H1 (cell line): ENCODE measurements around the gene ALLC. TPM values are rescaled to one million over a fixed set of nuclear protein-coding genes. Genes with fewer than 3 reads are reported as not detected.

Experiments used
- CTCF ChIA-PET: fragments of 300-600 bp; sonication (Branson Sonifier 250); formaldehyde crosslinking; loops from one replicate; lab custom pipeline; 2021; ENCODE audit not compliant: partially characterized antibody; lab: Charles Lee
- POLR2A ChIA-PET: fragments of 300-600 bp; sonication (Branson Sonifier 250); formaldehyde crosslinking; loops from one replicate; lab custom pipeline; 2021; ENCODE audit warnings: inconsistent platforms; ENCODE audit not compliant: partially characterized antibody; lab: Charles Lee
- DNase-seq, 2 experiments: peaks; one replicate each; pipeline versions ENCODE4 v3.0.0 to v3.0.0-alpha.2; 2010 to 2022; ENCODE audit warnings: low spot score in 2 of 2, low read depth in 1 of 2, mixed read lengths in 1 of 2
- FAIRE-seq: peaks from 2 replicates; lab custom pipeline; 2011; peaks lifted over from hg19 to GRCh38; lab: Jason Lieb, UNC
- H2AFZ ChIP-seq: 2 replicates; pipeline ENCODE4 v1.8.1; 2012; ENCODE audit warnings: low read length, inconsistent platforms
- H2AK5ac ChIP-seq: 2 replicates; pipeline ENCODE4 v1.6.1; 2013; ENCODE audit warnings: low read depth, low read length
- H2BK120ac ChIP-seq: replicated peaks from 2 replicates; pipeline ENCODE3; 2013; ENCODE audit warnings: low read depth, low read length, inconsistent platforms
- H2BK12ac ChIP-seq: 2 replicates; pipeline ENCODE4 v1.6.1; 2013; ENCODE audit warnings: low read depth, low read length
- H2BK15ac ChIP-seq: 2 replicates; pipeline ENCODE4 v1.6.1; 2013; ENCODE audit warnings: low read length
- H2BK20ac ChIP-seq: 2 replicates; pipeline ENCODE4 v1.6.1; 2013; ENCODE audit warnings: low read length
- H2BK5ac ChIP-seq: 2 replicates; pipeline ENCODE4 v1.6.1; 2013; ENCODE audit warnings: low read depth, low read length
- H3K14ac ChIP-seq: 2 replicates; pipeline ENCODE4 v1.6.1; 2013; ENCODE audit warnings: inconsistent platforms; ENCODE audit not compliant: insufficient read length
- H3K18ac ChIP-seq: 2 replicates; pipeline ENCODE4 v1.6.1; 2013; ENCODE audit warnings: low read length; ENCODE audit errors: extremely low read depth
- H3K23ac ChIP-seq: 2 replicates; pipeline ENCODE4 v1.6.1; 2013; ENCODE audit warnings: inconsistent platforms; ENCODE audit not compliant: insufficient read length
- H3K23me2 ChIP-seq: 2 replicates; pipeline ENCODE4 v1.6.1; 2013; ENCODE audit warnings: low read depth, low read length
- H3K27ac ChIP-seq: 2 replicates; pipeline ENCODE4 v1.6.1; 2011; ENCODE audit warnings: low read depth, low read length, inconsistent platforms
- H3K27me3 ChIP-seq, 4 experiments: replicated peaks in 1 of 4; 1 replicate in 1 of 4; 2 replicates in 3 of 4; pipeline versions ENCODE4 v1.6.1 to v1.8.1; 2011 to 2013; ENCODE audit warnings: low read length in 3 of 4, mild to moderate bottlenecking in 3 of 4, inconsistent platforms in 2 of 4, mixed read lengths in 2 of 4, moderate library complexity in 1 of 4; ENCODE audit not compliant: control insufficient read depth in 3 of 4, insufficient read depth in 3 of 4; ENCODE audit errors: extremely low read depth in 1 of 4
- H3K36me3 ChIP-seq, 4 experiments: 2 replicates each; pipeline versions ENCODE4 v1.6.1 to v1.8.1; 2011 to 2013; ENCODE audit warnings: mild to moderate bottlenecking in 4 of 4, low read length in 3 of 4, moderate library complexity in 2 of 4, control low read depth in 1 of 4, inconsistent platforms in 1 of 4; ENCODE audit not compliant: insufficient read depth in 4 of 4, control insufficient read depth in 2 of 4
- H3K4ac ChIP-seq: replicated peaks from 2 replicates; pipeline ENCODE3; 2013; ENCODE audit warnings: low read length, low read depth, mixed read lengths, inconsistent platforms; ENCODE audit not compliant: insufficient read length
- H3K4me1 ChIP-seq, 4 experiments: replicated peaks in 1 of 4; 1 replicate in 1 of 4; 2 replicates in 3 of 4; pipeline versions ENCODE4 v1.6.1 to v1.8.1; 2011 to 2013; ENCODE audit warnings: low read length in 3 of 4, inconsistent platforms in 2 of 4, mixed read lengths in 1 of 4; ENCODE audit not compliant: insufficient read depth in 4 of 4, control insufficient read depth in 3 of 4
- H3K4me2 ChIP-seq, 2 experiments: 2 replicates each; pipeline versions ENCODE4 v1.6.1 to v1.8.1; 2011 to 2013; ENCODE audit warnings: low read depth in 2 of 2, low read length in 2 of 2, control low read depth in 1 of 2, inconsistent platforms in 1 of 2, mild to moderate bottlenecking in 1 of 2; ENCODE audit not compliant: insufficient read depth in 1 of 2
- H3K4me3 ChIP-seq, 4 experiments: fragments of 200-600, 300-600 bp in 1 of 4; sonication (generic), shearing (Covaris generic), sonication (Bioruptor Twin) in 1 of 4; 2 replicates each; pipeline versions ENCODE4 v1.5.1 to v1.8.1; 2011 to 2016; ENCODE audit warnings: low read length in 4 of 4, low read depth in 3 of 4, control low read depth in 2 of 4, inconsistent platforms in 2 of 4, mild to moderate bottlenecking in 2 of 4, mixed read lengths in 1 of 4, moderate library complexity in 1 of 4; ENCODE audit not compliant: insufficient read depth in 2 of 4; ENCODE audit errors: extremely low read depth in 1 of 4
- H3K56ac ChIP-seq: replicated peaks from 2 replicates; pipeline ENCODE3; 2013; ENCODE audit warnings: low read depth, mild to moderate bottlenecking, mixed read lengths, low read length, inconsistent platforms; ENCODE audit not compliant: insufficient read length
- H3K79me1 ChIP-seq: 2 replicates; pipeline ENCODE4 v1.6.1; 2013; ENCODE audit warnings: low read depth, low read length, control low read depth
- H3K79me2 ChIP-seq, 2 experiments: 2 replicates each; pipeline versions ENCODE4 v1.6.1 to v1.8.1; 2012 to 2013; ENCODE audit warnings: low read length in 2 of 2, mild to moderate bottlenecking in 2 of 2, inconsistent platforms in 1 of 2; ENCODE audit not compliant: insufficient read depth in 2 of 2, control insufficient read depth in 1 of 2
- H3K9ac ChIP-seq, 4 experiments: replicated peaks in 1 of 4; 1 replicate in 1 of 4; 2 replicates in 3 of 4; pipeline versions ENCODE4 v1.6.1 to v1.8.1; 2011 to 2013; ENCODE audit warnings: low read depth in 3 of 4, low read length in 3 of 4, control low read depth in 2 of 4, mild to moderate bottlenecking in 2 of 4, moderate library complexity in 2 of 4, inconsistent platforms in 1 of 4; ENCODE audit errors: extremely low read depth in 1 of 4
- H3K9me3 ChIP-seq, 2 experiments: 2 replicates each; pipeline versions ENCODE4 v1.6.1 to v1.8.1; 2012 to 2013; ENCODE audit warnings: mild to moderate bottlenecking in 2 of 2, moderate library complexity in 2 of 2, control low read depth in 1 of 2, inconsistent platforms in 1 of 2, low read depth in 1 of 2, low read length in 1 of 2, mixed read lengths in 1 of 2; ENCODE audit not compliant: insufficient read depth in 2 of 2
- H4K20me1 ChIP-seq, 2 experiments: replicated peaks in 1 of 2; 2 replicates each; pipeline versions ENCODE3 to v1.8.1; 2011 to 2013; ENCODE audit warnings: inconsistent platforms in 2 of 2, low read length in 2 of 2, mild to moderate bottlenecking in 1 of 2; ENCODE audit not compliant: insufficient read depth in 2 of 2, control insufficient read depth in 1 of 2
- H4K5ac ChIP-seq: 2 replicates; pipeline ENCODE4 v1.6.1; 2013; ENCODE audit warnings: low read length, low read depth, mixed read lengths, inconsistent platforms; ENCODE audit not compliant: insufficient read length
- H4K8ac ChIP-seq: 2 replicates; pipeline ENCODE4 v1.8.0; 2013; ENCODE audit warnings: mild to moderate bottlenecking, moderate library complexity, low read length, inconsistent platforms; ENCODE audit not compliant: insufficient read depth; ENCODE audit errors: extremely low read depth
- H4K91ac ChIP-seq: replicated peaks from 2 replicates; pipeline ENCODE3; 2013; ENCODE audit warnings: low read length, mixed read lengths, inconsistent platforms; ENCODE audit not compliant: insufficient read length
- CTBP2 ChIP-seq: IDR thresholded peaks from 2 replicates; pipeline ENCODE4 v1.7.0; 2011; ENCODE audit warnings: borderline replicate concordance, mild to moderate bottlenecking, moderate library complexity, mixed read lengths, low read length; ENCODE audit not compliant: insufficient read depth, insufficient read length
- E2F6 ChIP-seq: IDR thresholded peaks from 2 replicates; pipeline ENCODE4 v1.6.1; 2012; ENCODE audit warnings: inconsistent platforms
- FOSL1 ChIP-seq: IDR thresholded peaks from 2 replicates; pipeline ENCODE4 v1.6.1; 2011; ENCODE audit warnings: mild to moderate bottlenecking, low read depth, low read length, moderate library complexity; ENCODE audit not compliant: insufficient read depth
- KDM1A ChIP-seq: fragments of 200-600, 300-600 bp; sonication (generic); IDR thresholded peaks from 2 replicates; pipeline ENCODE4 v1.7.1; 2016; ENCODE audit warnings: mild to moderate bottlenecking, low read length, borderline replicate concordance
- MAFK ChIP-seq: IDR thresholded peaks from 2 replicates; pipeline ENCODE4 v1.6.1; 2012; ENCODE audit warnings: low read depth, mild to moderate bottlenecking, improper control_type of control experiment, low read length
- POLR2A ChIP-seq, 2 experiments: IDR thresholded peaks; 1 replicate in 1 of 2; 2 replicates in 1 of 2; pipeline ENCODE4 v1.6.1; 2011; ENCODE audit warnings: low read depth in 2 of 2, low read length in 2 of 2, mild to moderate bottlenecking in 2 of 2; ENCODE audit errors: control extremely low read depth in 1 of 2
- RAD21 ChIP-seq, 2 experiments: IDR thresholded peaks in 1 of 2; conservative IDR thresholded peaks in 1 of 2; 2 replicates each; pipeline ENCODE4 v1.6.1; 2011; ENCODE audit warnings: low read depth in 2 of 2, low read length in 2 of 2, improper control_type of control experiment in 1 of 2, inconsistent platforms in 1 of 2, mild to moderate bottlenecking in 1 of 2, moderate library complexity in 1 of 2
- RNF2 ChIP-seq: fragments of 200-900, 300-1000 bp; sonication (generic); IDR thresholded peaks from 2 replicates; pipeline ENCODE4 v1.7.1; 2016; ENCODE audit warnings: borderline replicate concordance, low read depth, mild to moderate bottlenecking, antibody characterized with exemption, low read length; ENCODE audit not compliant: poor library complexity, severe bottlenecking; ENCODE audit errors: missing control alignments
- USF2 ChIP-seq: IDR thresholded peaks from 2 replicates; pipeline ENCODE4 v1.6.1; 2011; ENCODE audit warnings: low read length, improper control_type of control experiment
- ZNF274 ChIP-seq: IDR thresholded peaks from 2 replicates; pipeline ENCODE4 v1.7.0; 2012; ENCODE audit warnings: low read length, borderline replicate concordance; ENCODE audit errors: extremely low read depth
- WGBS, 2 experiments: shearing (Covaris generic) in 1 of 2; methylation state at CpG; one replicate each; pipeline versions ENCODE4 v1.1.6 to v1.1.7; 2013 to 2015; ENCODE audit warnings: low lambda C conversion rate in 2 of 2, mixed read lengths in 2 of 2, inconsistent platforms in 1 of 2, low coverage in 1 of 2, missing lambda C conversion rate in 1 of 2; ENCODE audit not compliant: insufficient replicate concordance in 2 of 2, insufficient coverage in 1 of 2, insufficient read length in 1 of 2; ENCODE audit errors: extremely low coverage in 1 of 2, missing lambda C conversion rate in 1 of 2; 5-methylcytosine and 5-hydroxymethylcytosine counted together
- polyA plus RNA-seq, 7 experiments: library from polyadenylated mRNA; depleted of rRNA in 3 of 7; stranded (reverse) in 5 of 7; unstranded in 2 of 7; fragments of >200 nt in 5 of 7; fragments of 200-250 nt in 2 of 7; gene quantifications; 1 replicate in 5 of 7; 2 replicates in 1 of 7; 4 replicates in 1 of 7; pipeline versions ENCODE4 v1.2.1 to v1.2.3, GENCODE V29; 2011 to 2013; ENCODE audit warnings: missing spikeins in 2 of 7, mixed read lengths in 2 of 7
- total RNA-seq: library from RNA; stranded (reverse); fragmentation: NEBNext Ultra II Directional; extraction: Animal tissue kit (Norgen Biotek cat#: 25700); gene quantifications from 2 replicates; pipeline ENCODE4 v1.2.1, GENCODE V29; 2021

ALLC gene
- total and polyA plus RNA-seq, 2 of the 8 experiments (the other 6 are each of a cell fraction or from before 2014, with no cell fraction given): not detected

- Histone ChIP-seq H2AK5ac (no peak overlapping the region), H3K4me3 (no peak overlapping the region), H4K91ac (no peak overlapping the region), H2BK20ac (no peak overlapping the region), H3K23ac (no peak overlapping the region), H3K4me2 (no peak overlapping the region), H2BK5ac (no peak overlapping the region), H2BK15ac (no peak overlapping the region), H3K9me3 (peaks cover 0 to 10% of the 10 kb centered on the region in 2 experiments; a peak in 1 of 4 replicates), H3K18ac (no peak overlapping the region), H3K14ac (no peak overlapping the region), H2BK12ac (no peak overlapping the region), H3K56ac (no peak overlapping the region), H3K79me1 (no peaks in the 10 kb centered on the region), H3K27me3 (no peaks in the 10 kb centered on the region; a peak in 1 of 7 replicates), H3K79me2 (no peaks in the 10 kb centered on the region), H4K20me1 (no peaks in the 10 kb centered on the region), H3K27ac (no peak overlapping the region), H2BK120ac (no peak overlapping the region), H4K5ac (no peak overlapping the region), H3K9ac (no peak overlapping the region), H3K4ac (no peak overlapping the region), H3K23me2 (no peaks in the 10 kb centered on the region), H4K8ac (no peak overlapping the region), H3K36me3 (no peaks in the 10 kb centered on the region), H3K4me1 (no peaks in the 10 kb centered on the region), H2AFZ (no peak overlapping the region)
- 88% methylated on average over 23 of the region's 23 CpGs; no CpG with 5 or more reads in 1 of the 2 experiments for WGBS, 2 experiments
- ChIA-PET POLR2A (interaction anchor here (1.4 kb wide), 1 partner anchor 35 kb away, joined by 5 read pairs; no protein-coding TSS in a partner anchor), CTCF (interaction anchor here (1.0 to 1.8 kb wide), 2 partner anchors 16 to 18 kb away, joined by 3 to 6 read pairs; partner anchors contain the start of gene COLEC11)
- FAIRE-seq: no peak
- no peak for DNase-seq
- TF ChIP-seq RNF2: no peak
- no peak for TF ChIP-seq POLR2A (IDR thresholded peaks at IDR 0.05; ENCODE audit: control extremely low read depth in 1 of 2, low read depth in 2 of 2, low read length in 2 of 2)
- no peak for TF ChIP-seq KDM1A
- TF ChIP-seq FOSL1: no peak
- no peak for TF ChIP-seq CTBP2
- TF ChIP-seq MAFK: no peak
- no peak for TF ChIP-seq ZNF274
- no peak for TF ChIP-seq USF2
- TF ChIP-seq E2F6: no peak
- no peak for TF ChIP-seq RAD21 (IDR thresholded peaks at IDR 0.05 in 1 of 2, conservative IDR thresholded peaks at IDR 0.05 in 1 of 2; ENCODE audit: low read depth in 2 of 2, low read length in 2 of 2)
Observed at GRCh38 chr2:3610881-3611505, 47.0 kb upstream of the ALLC start.
